GM15510 (cell line): ENCODE data around the gene EGLN3.

Experiments used
- POLR2A ChIP-seq: IDR thresholded peaks from 3 replicates; pipeline ENCODE4 v1.6.1; 2011; ENCODE audit warnings: borderline replicate concordance; ENCODE audit not compliant: insufficient read length; ENCODE audit errors: extremely low read depth

The EGLN3 gene

DNA sequence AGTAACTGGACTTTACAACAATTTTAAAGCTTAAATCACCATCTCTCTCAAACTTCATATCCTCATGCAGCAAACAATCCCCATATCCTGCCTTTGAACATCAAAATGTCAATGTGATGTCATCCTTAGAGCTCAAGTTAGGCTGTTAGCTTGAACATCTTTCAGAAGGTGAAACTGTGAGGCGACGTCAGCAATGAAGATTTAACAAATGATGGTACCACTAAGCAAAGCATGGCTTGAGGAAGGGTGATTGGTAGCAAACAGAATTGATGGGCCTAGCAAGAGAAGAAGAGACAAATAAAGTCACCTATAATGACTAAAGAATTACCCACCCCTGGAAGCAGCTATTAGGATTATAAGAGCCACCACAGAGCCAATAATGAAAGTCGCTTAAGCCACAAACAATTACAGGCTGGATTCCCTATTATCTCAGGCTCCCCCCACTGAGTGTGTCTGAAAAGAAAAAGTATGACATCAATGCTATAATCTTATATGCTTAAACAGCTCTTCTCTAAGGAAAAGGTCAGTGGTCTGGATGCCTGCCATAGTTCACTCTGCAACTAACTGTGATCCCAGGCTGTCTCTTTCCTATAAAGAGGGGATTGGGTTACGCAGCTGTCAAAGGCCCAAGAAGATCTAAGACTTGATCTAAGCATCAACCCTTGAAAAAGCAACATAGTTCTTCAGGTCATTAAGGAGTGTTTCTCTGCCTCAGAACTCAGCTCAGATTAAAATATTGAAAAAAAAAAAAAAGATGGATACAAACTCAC lies 18.1 kb downstream of the EGLN3 start:
- no peak for TF ChIP-seq POLR2A

DNA sequence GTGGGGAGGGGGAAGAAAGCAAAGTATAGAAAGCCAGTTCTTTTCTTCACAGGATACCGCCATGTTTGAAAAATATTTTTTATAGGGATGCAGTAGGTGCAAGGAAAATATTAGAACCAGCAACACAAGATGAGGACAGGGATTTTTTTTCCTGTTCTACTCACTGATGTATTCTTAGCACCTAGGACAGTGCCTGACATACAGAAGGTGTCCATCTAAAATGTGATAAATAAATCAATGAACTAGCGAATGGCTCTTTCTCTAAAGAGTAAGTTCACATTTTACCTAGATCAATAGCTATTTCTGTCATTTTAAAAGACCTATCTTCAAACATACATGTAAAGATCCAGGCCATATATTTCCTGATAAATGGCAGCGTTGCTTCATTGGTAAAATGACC lies 18.8 kb downstream of the EGLN3 start:
- TF ChIP-seq POLR2A: no peak

DNA sequence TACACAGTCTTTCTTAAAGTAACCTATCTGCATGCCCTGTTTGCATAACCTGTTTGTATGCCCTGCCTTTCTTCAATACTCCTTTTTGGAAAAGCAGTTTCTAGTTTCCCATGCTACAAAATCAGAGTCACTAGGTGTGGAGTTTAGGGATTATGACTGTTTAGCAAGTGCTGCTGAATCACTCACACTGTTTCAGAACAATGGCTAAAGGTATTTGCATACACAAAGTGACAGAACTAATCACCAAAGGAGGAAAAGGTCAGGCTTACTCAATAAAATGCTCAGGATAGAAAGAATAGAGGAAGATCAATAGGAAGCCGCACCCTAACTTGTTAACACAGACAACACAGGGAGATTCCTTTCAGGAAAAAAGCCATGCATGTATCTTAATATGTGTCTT lies 19.4 kb downstream of the EGLN3 start:
- TF ChIP-seq POLR2A: no peak

DNA sequence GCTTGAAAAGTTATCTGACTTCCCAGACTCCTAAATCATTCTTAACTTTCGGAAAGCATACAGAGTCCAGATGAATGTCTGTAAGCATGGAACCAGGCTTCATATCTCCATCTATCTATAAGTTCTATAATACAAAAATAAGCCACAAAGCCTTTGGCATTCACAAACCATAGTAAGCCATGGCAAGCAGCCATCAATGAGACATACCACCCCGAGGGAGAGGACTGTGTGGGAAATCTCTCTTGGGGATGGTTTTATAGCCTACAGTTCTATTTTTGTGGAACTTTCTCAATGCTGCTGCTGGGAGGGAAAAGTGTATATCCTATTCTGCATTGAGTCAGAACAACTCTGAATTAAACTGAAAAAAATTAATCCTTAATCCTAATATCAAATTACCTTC lies 20.4 kb downstream of the EGLN3 start:
- no peak for TF ChIP-seq POLR2A

DNA sequence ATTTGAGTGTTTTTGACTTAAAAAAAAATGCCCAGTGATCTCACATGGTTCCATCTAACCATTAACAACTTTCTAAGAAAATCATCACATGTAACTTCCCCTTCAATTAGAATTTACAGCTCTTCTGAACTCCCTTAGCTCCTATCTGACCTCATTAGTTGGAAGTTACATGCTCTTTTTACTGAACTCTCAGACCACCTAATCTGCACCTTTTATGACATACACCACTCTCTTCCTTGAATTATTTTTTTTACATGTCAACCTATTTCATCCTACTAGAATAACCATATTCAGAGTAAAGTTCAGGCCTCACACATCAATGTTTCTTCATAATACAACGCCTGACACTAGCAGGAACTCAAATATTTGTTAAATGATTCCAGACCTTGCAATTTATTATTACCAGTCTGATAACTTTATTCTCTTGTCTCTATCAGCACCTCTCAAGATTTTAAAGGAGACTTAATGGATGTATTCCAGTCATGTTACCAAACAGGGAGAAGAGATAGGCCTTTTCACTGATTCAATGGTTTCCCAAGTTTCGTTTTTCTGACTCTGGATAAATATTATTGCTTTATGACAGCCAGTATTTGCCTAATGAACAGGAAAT lies 21.0 kb downstream of the EGLN3 start:
- no peak for TF ChIP-seq POLR2A

DNA sequence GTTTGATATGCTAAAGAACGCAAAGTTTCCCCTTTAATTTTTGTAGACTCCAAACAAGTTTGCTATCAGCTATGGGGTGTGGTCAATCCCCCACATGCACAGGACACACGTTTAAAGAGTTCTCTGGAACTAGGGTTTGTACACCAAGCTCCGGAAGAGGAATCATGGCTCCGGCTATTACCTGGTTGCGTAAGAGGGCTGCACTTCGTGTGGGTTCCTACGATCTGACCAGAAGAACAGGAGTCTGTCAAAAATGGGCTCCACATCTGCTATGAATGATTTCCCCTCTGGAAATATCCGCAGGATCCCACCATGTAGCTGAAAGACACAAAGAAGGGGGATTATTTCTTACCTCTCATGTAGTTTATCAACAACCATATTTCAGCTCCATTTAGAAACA lies 22.0 kb downstream of the EGLN3 start:
- no peak for TF ChIP-seq POLR2A

DNA sequence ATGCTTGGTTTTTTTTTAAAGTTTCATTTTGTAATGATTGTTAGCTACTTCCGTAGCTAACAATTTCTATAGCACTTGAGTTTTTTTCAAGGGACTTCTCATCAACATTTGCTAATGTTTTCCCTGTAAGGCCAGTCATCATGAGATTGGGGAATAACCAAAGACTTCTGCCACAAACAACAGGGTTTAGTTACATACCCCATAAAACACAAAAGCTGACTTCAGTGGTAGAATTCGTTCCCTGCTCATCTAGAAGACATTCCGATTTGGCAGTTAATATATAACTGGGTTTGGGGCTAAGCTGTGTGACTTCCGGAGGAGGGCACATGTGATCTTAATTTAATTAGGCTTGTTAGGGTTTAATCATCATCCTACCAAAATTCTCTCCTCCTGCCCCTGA lies 22.9 kb downstream of the EGLN3 start:
- TF ChIP-seq POLR2A: no peak

DNA sequence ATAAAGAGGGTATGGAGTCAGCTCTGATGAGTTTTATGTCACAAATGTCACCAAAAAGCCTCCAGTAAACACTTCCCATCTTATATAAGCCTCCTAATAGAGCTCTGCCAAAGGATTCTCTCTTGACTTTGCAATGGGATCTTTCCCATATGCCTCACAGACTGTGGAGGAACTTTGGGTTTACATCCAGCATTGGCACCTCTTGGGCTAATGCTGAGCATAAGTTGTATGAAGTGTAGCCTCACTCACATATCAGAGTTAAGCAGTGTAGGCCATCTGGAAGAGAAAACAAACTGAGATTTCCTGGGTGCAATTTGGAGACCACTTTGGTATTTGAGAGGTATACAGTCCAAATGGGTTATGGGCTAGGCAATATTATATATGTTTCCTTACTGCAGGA lies 24.9 kb downstream of the EGLN3 start:
- TF ChIP-seq POLR2A: no peak

DNA sequence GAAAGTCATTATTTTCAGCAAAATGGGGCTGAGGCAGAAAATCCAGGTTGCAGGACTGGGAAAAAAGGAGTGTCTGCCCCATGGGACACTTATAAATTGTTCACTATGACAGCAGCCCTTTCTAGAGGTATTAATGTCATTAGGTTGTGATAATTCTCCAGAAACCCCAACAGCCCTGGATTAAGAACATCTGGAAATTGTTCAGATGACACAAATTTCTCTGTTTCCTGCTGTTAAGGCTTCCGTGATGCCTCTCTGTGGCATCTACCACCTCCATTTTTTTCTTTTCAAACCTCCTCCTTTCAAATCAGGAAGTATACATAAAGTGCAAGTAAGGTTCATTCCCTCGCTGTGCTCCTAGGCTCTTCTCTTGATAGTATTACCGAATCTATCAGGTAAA lies 25.6 kb downstream of the EGLN3 start:
- TF ChIP-seq POLR2A: no peak

DNA sequence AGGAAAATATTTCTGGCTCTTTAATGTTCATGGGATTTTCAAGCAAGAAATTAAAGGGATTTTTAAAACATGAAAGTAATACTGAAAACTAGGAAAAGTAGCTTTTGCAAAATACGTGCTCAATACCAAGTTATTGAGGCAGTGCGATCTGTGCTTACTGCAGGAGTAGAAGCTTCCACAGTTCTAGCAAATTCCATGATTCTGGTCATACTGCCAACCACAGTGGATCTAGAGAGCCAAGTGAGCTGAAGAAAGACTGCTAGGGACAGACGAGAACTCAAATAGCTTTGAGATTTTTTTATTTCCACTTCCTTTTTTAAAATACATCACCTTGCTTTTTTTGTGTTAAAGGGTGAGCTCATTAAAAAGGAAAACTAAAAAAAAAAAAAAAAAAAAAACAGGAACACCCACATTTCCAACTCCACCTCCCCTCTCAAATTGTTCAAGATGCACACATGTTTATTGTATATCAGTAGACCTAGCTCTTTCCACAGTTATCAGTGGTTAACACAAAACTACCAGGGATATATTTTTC lies 26.2 kb downstream of the EGLN3 start:
- TF ChIP-seq POLR2A: no peak

DNA sequence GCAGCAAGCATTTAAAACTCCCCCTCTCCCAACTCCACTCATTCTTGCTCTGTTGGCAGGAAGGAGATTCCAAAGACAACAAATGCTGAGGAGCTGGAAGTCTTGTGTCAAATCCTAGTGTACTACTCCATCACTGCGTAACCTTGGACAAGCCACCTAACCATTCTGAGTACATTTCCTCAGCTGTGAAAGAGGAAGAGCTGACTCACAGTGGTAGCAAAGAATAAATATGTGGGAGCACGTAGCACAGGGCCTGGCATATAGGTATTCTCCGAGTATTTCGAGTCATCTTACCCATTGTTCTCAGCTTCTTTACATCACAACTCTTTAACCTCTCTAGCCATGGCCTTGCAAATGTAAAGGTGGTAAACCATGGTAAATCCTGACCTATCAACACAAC lies 28.7 kb downstream of the EGLN3 start:
- no peak for TF ChIP-seq POLR2A

DNA sequence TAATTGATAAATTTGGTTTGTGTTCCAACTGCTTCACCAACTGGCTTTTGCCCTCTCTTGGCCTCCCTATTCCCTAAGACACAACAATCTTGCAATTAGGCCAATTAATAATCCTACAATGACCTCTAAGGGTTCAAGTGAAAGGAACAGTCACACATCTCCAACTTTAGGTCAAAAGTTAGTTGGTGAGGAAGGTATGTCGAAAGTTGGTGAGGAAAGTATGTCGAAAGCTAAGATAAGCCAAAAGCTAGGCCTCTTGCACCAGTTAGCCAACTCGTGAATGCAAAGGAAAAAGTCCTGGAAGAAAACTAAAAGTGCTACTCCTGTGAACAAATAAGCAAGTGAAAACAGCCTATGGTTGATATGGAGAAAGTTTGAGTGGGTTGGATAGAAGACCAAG lies 32.6 kb downstream of the EGLN3 start:
- no peak for TF ChIP-seq POLR2A

DNA sequence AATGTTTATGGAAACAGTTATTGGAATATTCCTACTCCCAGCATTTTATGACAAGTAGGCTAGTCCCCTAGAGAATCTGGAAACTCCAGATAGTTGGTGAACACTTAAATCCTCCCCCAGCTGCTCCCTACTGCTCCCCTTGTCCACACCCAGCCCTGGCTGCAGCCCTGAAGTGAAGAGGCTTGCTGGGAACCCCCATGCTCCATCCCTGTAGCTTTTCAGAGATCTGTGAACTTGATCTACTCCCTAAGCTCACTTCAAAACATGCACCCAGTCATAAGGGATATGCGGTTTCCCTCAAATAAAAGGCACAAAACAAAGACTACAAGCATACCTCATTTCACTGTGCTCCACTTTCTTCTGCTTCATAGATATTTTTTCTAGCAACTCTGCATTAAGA lies 33.2 kb downstream of the EGLN3 start:
- no peak for TF ChIP-seq POLR2A

DNA sequence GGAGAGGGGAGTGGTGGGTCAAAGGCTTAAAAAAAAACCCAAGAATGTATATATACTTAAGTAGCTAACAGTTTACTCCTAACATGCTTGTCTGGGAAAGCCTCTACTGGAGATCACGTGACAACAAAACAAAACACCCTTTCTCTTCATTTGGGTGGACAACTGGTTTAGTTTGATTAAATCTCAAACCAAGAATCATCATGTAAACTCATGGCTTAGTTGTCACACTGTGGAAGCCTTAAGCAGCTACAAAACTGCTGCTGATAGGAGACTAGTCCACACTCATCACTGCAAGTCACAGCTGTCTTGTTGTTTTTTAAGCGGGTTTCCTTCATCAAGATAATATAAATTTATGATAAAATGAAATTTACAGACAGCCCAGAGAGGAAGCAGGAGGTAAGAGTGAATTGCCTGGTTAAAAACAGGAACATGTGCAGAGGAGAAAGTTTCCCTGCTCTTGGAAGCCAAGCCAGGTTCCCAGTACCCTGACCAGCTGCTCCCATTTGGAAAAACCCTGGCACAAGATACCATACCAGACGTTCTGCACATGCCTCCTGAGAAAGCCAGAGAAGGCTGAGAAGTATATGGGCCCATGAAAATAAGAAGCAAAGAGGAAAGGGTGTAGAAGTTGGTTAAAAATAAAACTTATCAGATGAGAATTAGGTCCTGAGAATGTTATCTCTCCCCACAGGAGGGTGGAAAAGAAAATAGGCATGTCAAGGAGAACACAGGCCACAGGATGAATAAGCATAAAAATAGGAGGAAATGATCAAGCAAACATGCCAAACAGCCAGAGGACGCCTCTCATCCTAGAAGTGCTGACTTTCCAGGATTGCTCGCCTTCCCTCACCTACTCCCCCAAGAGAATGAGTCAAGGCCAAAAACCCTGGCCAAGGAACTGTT lies 34.0 kb downstream of the EGLN3 start:
- no peak for TF ChIP-seq POLR2A

DNA sequence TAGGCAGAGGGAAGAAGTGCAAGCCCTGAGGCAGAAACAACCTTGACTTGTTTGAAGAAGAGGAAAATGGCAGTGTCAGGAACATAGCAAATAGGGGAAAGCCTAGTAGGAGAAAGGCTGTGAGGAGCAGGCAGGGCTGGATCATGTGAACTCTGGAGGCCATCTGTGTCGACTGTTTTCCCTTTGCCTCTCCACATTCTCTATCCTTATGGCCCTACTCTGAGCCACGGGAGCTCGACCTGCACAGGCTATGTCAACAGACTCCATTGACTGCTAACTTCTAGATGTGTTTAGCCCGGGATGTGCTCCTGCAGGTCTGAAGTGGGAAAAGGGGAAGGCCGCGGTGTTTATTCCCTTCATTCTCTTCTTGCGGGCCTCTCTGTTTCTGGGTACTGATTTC lies 35.2 kb downstream of the EGLN3 start:
- TF ChIP-seq POLR2A: no peak
